ENCODE measurements around the gene HDHD5.

Gene HDHD5

GRCh38 chr22:17109976-17110375 lies 49.1 kb downstream of the HDHD5 start:
- Histone ChIP-seq H3K4me3 (ENCODE audit: low read depth in 1 of 2, low read length in 2 of 2) (no peak overlapping the region), H3K4me1 (ENCODE audit: insufficient read depth, low read length) (peaks cover 10% of the 10 kb centered on the region), H2AFZ (ENCODE audit: low read depth, low read length) (no peak overlapping the region), H3K9me3 (ENCODE audit: insufficient read depth, low read length, severe bottlenecking) (no peaks in the 10 kb centered on the region), H3K9ac (ENCODE audit: low read depth, low read length) (no peak overlapping the region), H3K27ac (ENCODE audit: low read length) (no peak overlapping the region), H3K36me3 (ENCODE audit: insufficient read depth, low read length) (peaks cover 44% of the 10 kb centered on the region), H3K27me3 (ENCODE audit: insufficient read depth, low read length, poor library complexity) (no peaks in the 10 kb centered on the region), H3K79me2 (ENCODE audit: insufficient read depth, low read length) (no peaks in the 10 kb centered on the region), H3K4me2 (ENCODE audit: insufficient read depth, low read length) (no peak overlapping the region), H4K20me1 (ENCODE audit: insufficient read depth, low read length) (no peaks in the 10 kb centered on the region)
- TF ChIP-seq CTCF (IDR thresholded peaks at IDR 0.05; ENCODE audit: borderline replicate concordance, extremely low read depth, low read length, poor library complexity, severe bottlenecking) = no peak
- TF ChIP-seq EZH2 (IDR thresholded peaks at IDR 0.05; ENCODE audit: borderline replicate concordance, low read depth, low read length, severe bottlenecking) = no peak
- ATAC-seq (ENCODE audit: insufficient read depth, low read depth) = no peak
- no peak for DNase-seq

- no peak overlapping the region for H3K4me3 ChIP-seq (ENCODE audit: low read depth in 1 of 2, low read length in 2 of 2)
- H3K36me3 ChIP-seq (ENCODE audit: insufficient read depth, low read length) = peaks cover 50% of the 10 kb centered on the region
- H4K20me1 ChIP-seq (ENCODE audit: insufficient read depth, low read length) = no peaks in the 10 kb centered on the region
- no peak overlapping the region for H3K27ac ChIP-seq (ENCODE audit: low read length)
- H3K27me3 ChIP-seq (ENCODE audit: insufficient read depth, low read length, poor library complexity) = no peaks in the 10 kb centered on the region
- peaks cover 3% of the 10 kb centered on the region for H3K4me1 ChIP-seq (ENCODE audit: insufficient read depth, low read length)
- no peaks in the 10 kb centered on the region for H3K79me2 ChIP-seq (ENCODE audit: insufficient read depth, low read length)
- ATAC-seq (ENCODE audit: insufficient read depth, low read depth) (no peak), DNase-seq (no peak)
- H3K4me2 ChIP-seq (ENCODE audit: insufficient read depth, low read length) = no peak overlapping the region
- H3K9me3 ChIP-seq (ENCODE audit: insufficient read depth, low read length, severe bottlenecking) = no peaks in the 10 kb centered on the region
- TF ChIP-seq EZH2 (IDR thresholded peaks at IDR 0.05; ENCODE audit: borderline replicate concordance, low read depth, low read length, severe bottlenecking) = no peak
- no peak for TF ChIP-seq CTCF (IDR thresholded peaks at IDR 0.05; ENCODE audit: borderline replicate concordance, extremely low read depth, low read length, poor library complexity, severe bottlenecking)
- no peak overlapping the region for H2AFZ ChIP-seq (ENCODE audit: low read depth, low read length)
- no peak overlapping the region for H3K9ac ChIP-seq (ENCODE audit: low read depth, low read length)
These were observed 49.8 kb downstream of the HDHD5 start for GRCh38 chr22:17109113-17109865.

- Histone ChIP-seq H3K9me3 (ENCODE audit: insufficient read depth, low read length, severe bottlenecking) (no peaks in the 10 kb centered on the region), H3K9ac (ENCODE audit: low read depth, low read length) (no peak overlapping the region), H3K27ac (ENCODE audit: low read length) (no peak overlapping the region), H3K4me3 (ENCODE audit: low read depth in 1 of 2, low read length in 2 of 2) (no peak overlapping the region), H3K27me3 (ENCODE audit: insufficient read depth, low read length, poor library complexity) (no peaks in the 10 kb centered on the region), H3K79me2 (ENCODE audit: insufficient read depth, low read length) (no peaks in the 10 kb centered on the region), H3K4me1 (ENCODE audit: insufficient read depth, low read length) (no peaks in the 10 kb centered on the region), H2AFZ (ENCODE audit: low read depth, low read length) (no peak overlapping the region), H3K4me2 (ENCODE audit: insufficient read depth, low read length) (no peak overlapping the region), H4K20me1 (ENCODE audit: insufficient read depth, low read length) (no peaks in the 10 kb centered on the region), H3K36me3 (ENCODE audit: insufficient read depth, low read length) (peaks cover 53% of the 10 kb centered on the region)
- DNase-seq = no peak
- ATAC-seq (ENCODE audit: insufficient read depth, low read depth) = no peak
- TF ChIP-seq CTCF (IDR thresholded peaks at IDR 0.05; ENCODE audit: borderline replicate concordance, extremely low read depth, low read length, poor library complexity, severe bottlenecking) (no peak), EZH2 (IDR thresholded peaks at IDR 0.05; ENCODE audit: borderline replicate concordance, low read depth, low read length, severe bottlenecking) (no peak)
These were observed 50.6 kb downstream of the HDHD5 start for GRCh38 chr22:17108256-17109112.

All from DND-41 (cell line).